GM19324 (cell line): Measurements from ENCODE around the gene IFT43.

Source experiments
- ATAC-seq: cut with Tn5 transposase; IDR thresholded peaks from one replicate; pipeline ENCODE4 v1.9.1; 2021; ENCODE audit warnings: mild to moderate bottlenecking, moderate library complexity; ENCODE audit not compliant: unreplicated experiment, low FRiP score

IFT43 gene

DNA sequence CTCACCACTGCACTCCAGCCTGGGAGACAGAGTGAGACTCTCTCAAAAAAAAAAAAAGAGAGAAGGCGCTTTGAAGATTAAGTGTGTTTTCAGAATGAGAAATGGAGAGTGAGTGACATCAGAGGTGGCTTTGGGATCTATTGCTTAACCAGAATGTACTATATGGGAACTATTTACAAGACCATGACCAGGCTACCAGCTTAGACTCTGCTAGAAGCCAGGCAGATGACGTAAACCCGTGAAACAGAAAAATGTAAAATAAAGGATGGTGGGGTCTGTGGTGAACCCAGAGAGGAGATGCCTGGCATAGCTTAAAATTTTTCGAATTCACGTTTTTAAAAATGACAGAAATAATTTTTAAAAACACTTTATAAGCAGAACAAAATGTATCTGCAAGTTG is 82.0 kb downstream of the IFT43 start:
- no peak for ATAC-seq

DNA sequence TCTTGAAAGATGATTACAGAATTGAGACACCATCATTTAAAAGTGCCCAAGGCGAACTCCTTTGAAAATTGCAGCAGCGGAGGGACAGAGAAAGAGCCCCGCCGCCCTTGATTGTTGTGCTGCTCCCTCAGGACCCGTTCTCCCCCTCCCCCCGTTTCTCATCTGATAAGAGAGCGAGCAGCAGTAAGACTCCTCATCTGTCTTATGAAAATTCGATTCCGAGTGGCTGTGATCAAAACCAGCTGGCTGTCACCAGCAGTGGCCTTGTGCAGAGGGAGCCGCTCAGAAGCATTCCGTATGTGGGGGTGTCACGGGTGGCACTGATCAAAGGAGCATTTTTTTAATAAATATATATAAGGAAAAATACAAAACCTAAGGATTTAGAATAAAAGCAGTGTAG is 88.2 kb downstream of the IFT43 start:
- no peak for ATAC-seq

DNA sequence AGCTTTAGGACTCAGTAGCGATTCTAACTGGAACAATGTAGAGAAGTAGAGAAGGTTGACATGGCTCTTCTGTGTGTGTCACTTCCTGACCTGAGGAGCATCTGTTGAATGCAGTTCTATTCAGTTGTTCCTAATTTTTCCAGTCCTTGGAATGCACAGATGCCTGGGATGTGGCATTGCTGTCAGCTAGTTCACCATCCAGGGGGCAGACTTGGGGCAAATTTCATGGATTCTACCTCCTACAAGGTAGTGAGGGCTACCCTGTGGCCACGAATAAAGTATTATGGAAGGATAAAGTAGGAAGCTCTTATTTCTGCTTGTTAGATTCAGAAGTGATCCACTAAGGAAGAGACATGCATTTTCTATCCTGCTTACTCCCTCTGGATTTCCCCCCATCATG is 91.8 kb downstream of the IFT43 start:
- ATAC-seq = no peak

DNA sequence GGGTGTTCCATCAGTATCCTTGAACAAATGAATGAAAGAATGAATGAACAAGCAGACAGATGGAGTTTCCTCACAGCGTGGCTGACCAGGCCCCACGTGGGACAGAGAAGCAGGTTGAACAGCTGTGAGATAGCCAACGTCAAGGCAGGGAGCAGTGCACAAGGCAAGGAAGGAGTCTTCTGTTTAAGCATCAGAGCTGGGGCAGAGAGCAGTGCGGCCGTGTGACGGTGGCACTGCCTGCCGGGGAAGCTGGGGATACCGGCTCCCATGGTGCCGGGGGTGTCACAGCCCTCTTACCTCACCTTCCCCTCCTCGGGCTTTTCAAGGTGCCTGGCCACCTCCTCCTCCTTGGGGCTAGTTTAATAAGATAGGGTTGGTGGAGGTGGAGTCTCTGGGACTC is 92.9 kb downstream of the IFT43 start:
- ATAC-seq = no peak

DNA sequence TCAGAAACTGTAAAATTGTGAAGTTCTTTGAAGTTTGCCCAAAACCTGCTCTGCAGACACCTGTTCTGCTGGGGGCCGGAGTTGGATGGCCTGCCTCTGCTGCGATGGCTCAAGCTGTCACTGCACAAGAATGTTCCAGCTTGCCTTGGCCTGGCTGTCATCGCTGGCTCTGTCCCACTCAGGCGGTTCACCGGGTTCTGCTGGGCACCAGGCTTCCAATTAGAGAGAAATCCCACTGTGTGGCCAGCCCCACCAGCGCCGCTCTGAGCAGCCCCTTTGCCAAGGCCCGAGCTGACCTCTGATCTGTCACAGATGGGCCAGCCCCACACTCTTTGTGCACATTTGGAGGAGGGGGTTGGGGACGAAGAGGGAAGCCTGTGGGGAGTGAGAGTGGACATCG is 94.5 kb downstream of the IFT43 start:
- no peak for ATAC-seq

DNA sequence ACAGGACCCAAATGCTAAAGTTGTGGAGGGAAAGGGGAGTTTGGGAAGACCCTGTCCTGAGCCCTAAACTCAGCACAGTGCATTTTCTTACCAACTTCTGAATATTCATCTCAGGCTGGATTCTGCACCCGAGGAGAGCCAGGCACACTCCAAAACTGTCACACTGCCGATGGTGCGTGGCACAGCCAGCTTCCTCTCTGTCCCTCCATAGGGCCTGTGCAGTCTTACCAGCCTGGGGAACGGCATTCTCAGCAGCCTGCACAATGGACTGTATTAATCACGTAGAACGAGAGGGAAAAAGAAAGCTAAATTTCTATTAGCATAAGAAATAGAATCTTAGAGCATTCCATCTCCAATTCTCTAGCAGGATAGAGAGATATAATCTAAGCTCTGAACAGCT is 94.9 kb downstream of the IFT43 start:
- ATAC-seq = no peak

DNA sequence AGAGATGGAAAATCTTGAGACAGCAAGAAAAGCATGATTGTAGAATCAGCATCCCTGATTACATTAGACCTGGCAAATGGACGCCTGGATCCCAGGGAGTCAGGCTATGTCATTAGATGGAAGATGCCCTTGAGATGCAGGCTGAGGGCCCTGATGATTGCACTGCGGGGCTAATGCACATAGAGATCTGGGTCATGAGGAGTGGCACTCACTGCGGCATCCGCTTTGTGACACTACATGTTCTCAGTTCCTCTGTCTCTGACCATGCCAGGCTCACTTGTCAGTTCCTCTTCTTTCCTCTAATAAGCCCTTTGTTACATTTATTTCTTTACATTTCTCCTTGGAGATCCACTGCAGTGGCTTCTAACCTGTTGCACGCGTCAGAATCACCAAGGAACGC is 96.1 kb downstream of the IFT43 start:
- no peak for ATAC-seq

DNA sequence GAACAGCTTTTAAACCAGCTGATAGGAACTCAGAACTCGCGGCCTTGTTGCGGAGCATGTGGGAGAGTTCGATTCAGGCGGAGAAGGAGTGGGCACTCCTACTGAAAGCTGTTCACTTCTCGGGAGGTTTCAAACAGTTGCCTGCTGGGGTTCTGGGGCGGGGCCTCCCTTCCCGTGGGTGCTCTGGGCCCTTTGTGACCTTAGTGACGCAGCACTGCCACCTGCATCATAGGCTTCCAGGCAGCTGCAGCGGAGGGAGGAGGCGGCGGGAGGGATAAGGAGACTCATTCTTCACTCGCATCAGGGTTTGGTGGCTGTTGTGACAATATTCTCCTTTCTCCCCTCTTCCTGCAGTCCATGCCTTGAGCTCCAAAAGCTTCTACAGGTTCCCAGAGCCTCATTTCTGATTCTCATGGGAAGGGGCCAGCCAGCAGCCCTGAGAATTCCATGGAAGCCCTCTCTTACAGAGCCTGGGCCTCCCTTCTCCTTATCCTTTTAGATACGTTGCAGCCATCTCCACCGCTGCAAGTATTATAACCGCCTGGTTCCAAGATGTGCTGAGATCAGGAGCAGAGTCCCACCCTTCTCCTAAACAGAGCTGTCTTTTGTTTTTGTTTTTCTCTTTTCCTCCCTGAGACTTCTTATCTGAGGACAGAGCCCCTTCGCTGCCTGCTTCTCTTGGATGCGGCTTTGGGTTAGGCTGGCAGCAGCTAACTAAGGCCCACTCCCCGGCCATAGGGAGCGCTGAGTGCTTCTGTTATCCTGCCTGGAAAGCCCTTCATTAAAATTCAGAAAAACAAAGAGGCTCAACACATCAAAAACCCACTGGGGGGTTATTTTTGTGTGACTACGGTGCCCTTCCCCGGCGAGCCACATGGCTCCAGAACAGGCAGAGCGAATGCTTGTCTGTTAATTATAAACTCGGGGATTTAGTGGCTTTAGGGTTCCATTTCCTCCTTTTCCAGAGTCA is 98.5 kb downstream of the IFT43 start:
- no peak for ATAC-seq

DNA sequence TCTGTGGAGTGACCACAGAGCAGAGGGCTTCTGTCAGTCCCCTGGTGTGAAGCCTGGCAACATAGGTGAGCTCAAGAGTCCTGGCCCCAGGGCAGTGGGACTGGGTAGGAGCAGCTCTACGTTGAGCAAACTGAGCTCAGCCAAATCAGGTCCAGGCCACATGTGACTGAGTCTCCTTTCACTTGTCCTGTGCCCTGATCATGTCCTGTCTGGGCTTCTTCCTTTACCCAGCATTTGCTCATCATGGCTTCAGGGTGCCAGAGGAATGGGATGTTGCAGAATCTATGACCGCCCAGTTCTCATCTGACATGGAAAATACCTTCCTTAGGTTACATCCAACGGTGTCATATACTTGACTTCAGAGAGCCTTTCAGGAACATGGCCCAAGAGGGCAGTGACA is 99.8 kb downstream of the IFT43 start:
- ATAC-seq = no peak

DNA sequence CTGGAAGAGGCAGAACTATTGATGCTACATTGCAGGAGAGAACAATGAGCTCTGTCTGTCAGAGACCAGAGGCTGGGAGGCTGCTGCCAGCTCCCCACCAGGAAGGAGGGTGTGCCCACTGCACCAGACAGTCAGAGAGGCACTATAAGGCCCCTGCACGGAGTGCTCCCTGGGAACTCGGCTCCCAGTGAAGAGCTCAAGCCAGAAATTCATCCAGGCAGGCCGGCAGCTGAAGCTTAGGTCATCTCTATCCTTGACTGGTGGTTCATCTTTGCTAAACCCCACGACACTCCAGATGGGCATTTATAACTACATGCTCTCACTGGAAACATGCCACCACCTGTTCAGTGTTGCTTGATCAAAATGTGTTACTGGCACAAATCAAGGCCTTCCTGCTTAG is 101.1 kb downstream of the IFT43 start:
- ATAC-seq = no peak

DNA sequence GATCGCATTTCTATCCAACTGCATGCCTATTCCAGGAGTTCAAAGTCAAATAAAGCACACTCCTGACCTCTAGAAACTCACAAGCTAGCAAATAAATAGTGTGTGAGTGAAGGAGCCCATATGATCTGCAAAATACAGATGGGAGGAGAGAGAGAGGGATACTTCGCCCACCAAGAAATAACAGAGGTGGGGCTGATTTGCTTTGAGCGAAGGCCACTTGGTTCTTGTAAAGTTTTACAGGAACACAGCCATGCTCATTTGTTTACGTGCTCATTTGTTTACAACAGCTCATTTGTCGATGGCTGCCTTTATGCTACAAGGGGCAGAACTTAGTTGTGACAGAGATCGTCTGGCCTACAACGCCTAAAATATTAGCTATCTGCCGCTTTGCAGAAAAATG is 102.8 kb downstream of the IFT43 start:
- ATAC-seq = no peak

DNA sequence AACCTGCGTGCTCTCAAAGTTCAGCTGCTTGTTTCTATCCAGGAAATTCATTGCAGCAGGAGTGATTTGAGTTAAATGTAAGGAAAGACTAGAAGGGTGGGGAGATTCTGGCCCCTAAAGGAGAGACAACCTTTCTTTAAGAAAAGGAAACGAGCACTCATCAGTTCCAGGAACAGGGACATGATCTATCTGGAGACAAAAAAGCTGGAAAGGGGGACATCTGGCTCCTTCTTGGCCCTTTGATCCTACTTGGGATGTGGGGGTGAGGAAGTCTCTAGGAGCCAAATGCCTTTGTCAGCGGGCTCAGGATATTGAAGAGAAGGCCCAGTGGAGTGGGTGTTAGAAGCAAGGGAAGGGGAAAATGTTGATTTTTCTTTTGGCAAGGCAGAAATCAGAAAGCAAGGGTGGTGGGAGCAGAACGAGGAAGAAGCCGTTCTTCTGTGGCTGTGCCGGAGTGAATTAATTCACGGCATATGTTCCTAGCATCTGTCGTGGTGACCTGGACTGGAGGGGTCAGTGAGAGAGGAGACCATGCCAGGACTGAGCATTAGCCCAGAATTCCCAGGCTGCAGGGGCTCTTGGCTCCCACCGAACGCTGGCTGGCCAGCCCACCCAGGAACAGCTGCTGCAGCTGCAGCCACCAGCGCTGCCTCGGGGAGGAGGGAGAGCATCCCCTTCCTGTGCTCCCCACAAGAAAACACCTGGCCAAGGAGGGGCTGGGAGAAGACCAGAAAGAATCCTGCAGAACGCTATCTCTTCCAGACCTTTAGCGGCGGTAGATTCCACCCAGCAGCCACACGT is 103.4 kb downstream of the IFT43 start:
- ATAC-seq = no peak

DNA sequence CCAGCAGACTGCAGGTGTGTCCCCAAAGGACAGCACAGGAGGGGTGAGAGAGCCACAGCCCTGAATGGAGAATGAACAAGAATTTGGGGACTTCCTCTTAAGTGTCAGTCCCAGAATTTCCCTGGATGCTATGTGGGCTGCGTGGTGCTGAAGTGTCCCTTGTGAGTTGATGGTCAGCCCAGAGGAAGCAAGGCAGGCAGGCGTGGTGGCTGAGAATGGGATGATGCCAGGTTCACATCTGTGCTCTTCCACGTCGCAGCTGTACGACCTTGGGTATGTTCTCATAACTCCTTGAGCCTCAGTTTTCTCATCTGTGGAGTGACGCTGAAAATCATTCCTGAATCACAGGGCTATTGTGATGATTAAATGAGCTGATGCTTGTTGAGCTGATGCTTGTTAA is 104.0 kb downstream of the IFT43 start:
- no peak for ATAC-seq

DNA sequence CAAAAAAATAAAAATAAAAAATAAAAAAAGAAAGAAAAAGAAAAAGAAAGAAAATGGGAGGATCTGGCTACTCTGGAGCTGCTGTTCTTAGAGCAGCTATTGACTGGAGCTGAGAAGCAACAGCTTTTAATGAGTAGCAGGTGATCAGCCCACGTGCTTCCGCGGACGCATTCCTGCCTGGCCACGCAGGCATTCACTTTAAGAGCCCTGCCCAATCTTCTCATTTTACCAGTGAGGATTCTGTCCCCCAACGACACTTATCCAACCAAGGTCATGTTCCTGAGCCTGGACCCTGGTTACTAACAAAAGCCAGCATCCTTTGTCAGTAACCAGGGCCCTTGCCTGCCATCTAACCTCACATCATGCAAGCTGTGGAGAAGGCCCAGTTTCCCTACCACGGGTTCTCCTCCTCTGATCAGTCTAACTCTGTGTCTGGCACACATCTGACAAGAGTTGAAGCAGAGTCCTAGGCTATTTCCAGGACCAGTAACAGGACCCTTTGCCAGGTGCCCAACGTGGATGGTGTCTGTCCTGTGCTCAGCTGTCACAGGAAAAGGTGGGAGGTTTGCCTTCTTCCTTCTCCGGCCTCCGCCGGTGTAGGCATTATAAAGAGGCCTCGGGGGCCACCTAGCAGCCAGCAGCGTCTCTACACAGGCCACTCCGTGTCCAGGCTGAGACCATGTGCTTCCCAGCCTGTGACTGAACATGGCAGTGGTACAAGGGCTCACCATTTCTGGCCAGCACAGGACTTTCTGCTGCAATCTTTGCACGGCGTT is 105.2 kb downstream of the IFT43 start:
- no peak for ATAC-seq

DNA sequence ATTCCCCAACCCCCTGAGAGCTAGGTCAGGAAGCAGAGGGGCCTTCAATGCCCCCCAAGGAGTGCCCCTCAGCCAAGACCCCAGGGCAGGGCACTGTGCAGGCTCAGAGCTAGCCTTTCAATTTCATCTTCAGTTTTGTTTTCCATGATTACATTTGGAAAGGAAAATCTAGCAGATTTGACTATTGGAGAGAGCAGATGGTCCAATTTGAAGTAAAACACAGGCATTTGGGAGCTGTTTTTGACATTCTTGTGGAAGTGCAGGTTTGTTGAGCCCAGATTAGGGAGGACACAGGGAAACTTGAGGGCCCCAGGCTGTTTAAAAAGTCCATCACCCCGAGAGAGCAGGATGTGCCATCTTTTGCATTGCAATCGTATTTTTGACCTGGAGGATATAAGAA is 107.5 kb downstream of the IFT43 start:
- ATAC-seq = no peak

DNA sequence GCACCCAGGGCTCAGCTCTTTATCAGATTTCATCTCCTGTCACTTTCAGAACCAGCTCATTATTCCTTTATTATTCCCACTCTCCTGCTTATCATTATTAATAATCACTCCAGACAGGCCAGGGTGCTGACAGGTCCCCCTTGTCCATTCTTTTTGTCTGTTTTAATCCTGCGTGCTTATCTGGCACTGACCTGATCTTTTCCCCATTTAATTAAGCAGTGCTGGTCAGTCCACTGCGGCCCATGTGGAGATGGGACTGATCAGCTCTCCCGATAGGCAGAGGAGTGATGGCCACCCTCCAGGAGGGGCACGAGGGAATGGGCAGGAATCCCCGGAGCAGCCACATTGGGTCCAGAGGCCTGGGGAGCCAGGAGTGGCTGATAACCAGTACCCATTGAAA is 110.7 kb downstream of the IFT43 start:
- no peak for ATAC-seq

DNA sequence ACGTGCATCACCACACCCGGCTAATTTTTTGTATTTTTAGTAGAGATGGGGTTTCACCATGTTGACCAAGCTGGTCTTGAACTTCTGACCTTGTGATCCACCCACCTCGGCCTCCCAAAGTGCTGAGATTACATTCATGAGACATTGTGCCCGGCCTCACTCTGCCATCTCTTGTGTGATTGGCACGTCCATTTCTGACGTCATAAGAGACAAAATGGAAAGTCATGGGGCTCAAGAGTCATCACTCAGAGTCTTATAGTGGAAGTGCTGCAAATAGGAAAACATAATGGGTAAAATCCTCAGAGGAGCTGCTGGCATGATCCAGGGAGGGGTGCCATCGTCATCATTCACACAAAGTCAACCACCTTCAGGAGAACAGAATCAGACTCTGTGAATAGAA is 112.0 kb downstream of the IFT43 start:
- no peak for ATAC-seq

DNA sequence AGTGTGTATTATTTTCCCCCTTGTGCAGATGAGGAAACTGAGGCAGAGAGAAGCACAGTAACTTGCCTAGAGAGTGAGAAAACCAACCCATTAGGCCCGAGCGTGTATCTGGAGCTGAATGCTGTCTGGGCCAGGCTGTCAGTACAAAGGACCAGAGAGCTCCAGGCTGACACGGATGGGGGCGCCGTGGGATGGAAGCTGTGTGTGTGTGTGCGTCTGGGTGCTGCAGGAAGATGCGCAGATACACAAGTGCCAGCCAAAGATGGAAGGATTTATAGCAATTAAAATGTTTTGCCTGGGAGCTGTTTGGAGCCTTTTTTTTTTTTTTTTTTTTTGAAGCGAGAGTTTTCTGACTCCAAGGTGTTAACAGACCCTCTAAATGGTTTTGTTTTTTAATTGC is 112.5 kb downstream of the IFT43 start:
- ATAC-seq = no peak

DNA sequence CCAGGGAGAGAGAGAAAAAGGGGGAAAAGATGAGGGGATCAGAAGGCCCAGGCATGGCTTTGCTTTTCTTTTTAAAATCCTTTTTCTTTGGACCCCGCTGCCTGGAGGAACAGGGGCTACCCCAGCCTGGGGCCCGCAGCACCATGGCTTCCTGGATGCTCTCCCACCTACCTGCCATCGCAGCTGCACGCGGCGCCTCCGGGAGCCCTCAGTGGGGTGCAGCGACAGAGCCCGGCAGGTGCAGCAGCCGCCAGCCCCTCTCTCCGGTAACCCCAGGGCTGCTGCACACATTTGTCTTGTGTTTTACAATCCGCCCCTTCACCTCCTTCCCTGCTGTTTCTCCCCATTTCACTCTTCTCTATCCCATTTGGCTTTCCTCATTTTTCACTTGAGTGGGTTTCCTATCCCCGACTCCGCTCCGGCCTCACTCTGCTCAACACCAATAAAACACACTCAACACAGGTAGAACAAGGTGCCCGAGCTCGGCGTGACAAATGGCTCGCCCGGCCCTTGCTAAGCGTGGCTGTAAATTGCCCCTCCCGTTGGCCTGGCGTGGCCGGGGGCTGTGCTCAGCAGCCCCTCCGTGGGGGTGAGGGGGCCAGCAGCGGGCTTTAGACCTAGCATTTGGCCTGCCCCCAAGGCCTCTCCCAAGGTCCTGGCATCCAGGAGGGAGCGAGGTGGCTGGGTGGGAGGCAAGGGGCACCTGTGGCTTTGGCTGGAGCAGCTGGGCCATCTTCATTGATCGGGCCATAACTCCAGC is 113.5 kb downstream of the IFT43 start:
- ATAC-seq = no peak

DNA sequence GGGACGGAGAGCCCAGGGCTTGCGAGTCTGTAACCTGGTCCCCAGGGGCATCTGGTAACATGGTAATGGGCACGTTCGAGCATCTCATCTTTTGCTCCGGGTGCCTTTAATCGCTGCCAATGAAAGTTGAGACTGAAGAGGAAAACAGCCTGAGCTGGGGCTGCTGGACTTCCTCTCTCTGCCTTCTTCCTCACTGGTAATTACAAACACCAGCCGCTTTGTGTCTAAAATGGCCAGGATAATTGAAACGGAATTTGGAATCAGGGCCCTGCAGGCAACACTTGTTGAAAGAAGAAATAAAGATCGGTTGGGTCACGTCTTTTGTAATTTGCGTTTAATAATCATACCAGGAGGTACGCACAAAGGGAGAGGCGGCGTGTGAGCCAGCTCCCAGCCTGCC is 114.7 kb downstream of the IFT43 start:
- ATAC-seq = no peak
